ENCODE results near the gene PRM1.

DNA sequence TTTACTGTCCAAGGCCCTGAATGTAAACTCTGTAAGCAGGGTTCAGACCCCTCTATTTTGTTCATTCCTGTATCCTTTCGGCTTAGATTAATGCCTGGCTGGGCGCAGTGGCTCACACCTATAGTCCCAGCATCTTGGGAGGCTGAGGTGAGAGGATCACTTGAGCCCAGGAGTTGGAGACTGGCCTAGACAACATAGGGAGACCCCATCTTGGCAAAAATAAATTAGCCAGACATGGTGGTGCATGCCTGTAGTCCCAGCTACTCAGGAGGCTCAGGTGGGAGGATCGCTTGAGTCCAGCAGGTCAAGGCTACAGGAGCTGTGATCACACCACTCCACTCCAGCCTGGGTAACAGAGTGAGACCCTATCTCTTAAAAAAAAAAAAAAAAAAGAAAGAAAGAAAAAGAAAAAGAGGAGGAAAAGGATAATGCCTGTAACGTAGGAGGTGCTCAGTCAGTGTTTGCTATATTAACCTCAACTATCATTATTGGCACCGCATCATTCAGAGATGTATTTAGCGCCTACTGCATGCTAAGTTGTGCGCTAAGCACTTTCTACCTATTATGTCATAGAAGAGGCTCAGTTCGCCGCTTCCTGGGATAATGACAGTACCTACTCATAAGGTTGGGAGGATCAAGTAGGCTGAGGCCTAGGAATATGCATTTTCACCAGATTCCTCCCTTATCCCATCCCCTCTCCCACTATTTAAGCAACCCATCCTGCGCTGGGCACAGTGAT, 30.2 kb downstream of the PRM1 start:
- no peak for TF ChIP-seq EZH2 (IDR thresholded peaks at IDR 0.05; ENCODE audit: insufficient read depth, poor library complexity, severe bottlenecking)
- TF ChIP-seq EZH2phosphoT487 (IDR thresholded peaks at IDR 0.05; ENCODE audit: insufficient read depth, low read depth): no peak
